Duodenal mucosa (tissue), 2 donors: ENCODE results near the gene CNGA3.

ENCODE experiments used
- H3K27ac ChIP-seq: one replicate; pipeline ENCODE4 v1.7.0; 2013; ENCODE audit warnings: low read depth, low read length
- H3K27me3 ChIP-seq, 2 donors: one replicate each; pipeline ENCODE4 v1.7.0; 2013; ENCODE audit warnings: low read length in 2 of 2, control low read depth in 1 of 2; ENCODE audit not compliant: insufficient read depth in 2 of 2, control insufficient read depth in 1 of 2
- H3K36me3 ChIP-seq, 2 donors: one replicate each; pipeline ENCODE4 v1.7.0; 2013; ENCODE audit warnings: low read length in 2 of 2, control low read depth in 1 of 2; ENCODE audit not compliant: insufficient read depth in 2 of 2, control insufficient read depth in 1 of 2
- H3K4me1 ChIP-seq, 2 donors: one replicate each; pipeline ENCODE4 v1.7.0; 2013; ENCODE audit warnings: low read length in 2 of 2, control low read depth in 1 of 2; ENCODE audit not compliant: insufficient read depth in 2 of 2, control insufficient read depth in 1 of 2
- H3K4me3 ChIP-seq, 2 donors: one replicate each; pipeline ENCODE4 v1.7.0; 2013; ENCODE audit warnings: low read length in 2 of 2, low read depth in 1 of 2
- H3K9ac ChIP-seq, 2 donors: one replicate each; pipeline ENCODE4 v1.7.0; 2013; ENCODE audit warnings: low read length in 2 of 2, low read depth in 1 of 2
- H3K9me3 ChIP-seq, 2 donors: one replicate each; pipeline ENCODE4 v1.7.0; 2013; ENCODE audit warnings: low read length in 2 of 2, control low read depth in 1 of 2; ENCODE audit not compliant: control insufficient read depth in 1 of 2

Gene CNGA3

DNA sequence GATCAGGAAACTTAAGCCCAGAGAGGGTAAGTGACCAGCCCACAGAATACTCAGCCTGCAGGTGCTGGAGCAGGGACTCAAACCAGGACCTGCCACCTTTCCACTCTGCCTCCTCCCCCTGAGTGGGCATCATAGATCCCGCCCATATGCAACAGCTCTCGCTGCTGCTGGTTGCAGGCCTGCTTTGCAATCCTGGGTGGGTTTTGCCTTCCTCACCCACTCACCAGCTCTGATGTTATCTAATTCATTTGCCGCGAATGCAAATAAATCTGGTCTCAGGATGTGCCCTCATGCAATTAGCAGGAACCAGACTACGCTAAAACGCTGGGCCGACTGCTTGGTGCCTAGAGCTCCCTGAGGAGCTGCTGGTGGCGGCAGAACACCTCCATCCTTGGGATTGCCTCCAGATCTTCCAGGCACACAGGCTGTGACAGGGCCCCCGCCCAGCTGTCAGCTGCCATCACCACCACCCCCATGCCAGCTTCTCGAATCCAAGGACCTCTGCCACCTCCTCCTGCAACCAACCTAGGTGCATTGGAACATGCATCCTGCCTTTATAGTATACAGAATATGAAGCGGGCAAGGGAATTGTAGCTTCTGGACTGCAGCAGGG, 28.8 kb downstream of the CNGA3 start:
- Histone ChIP-seq H3K36me3 (no peaks in the 10 kb centered on the region), H3K4me3 (no peak overlapping the region), H3K27ac (no peak overlapping the region), H3K27me3 (peaks cover 0 to 8% of the 10 kb centered on the region in 2 donors), H3K4me1 (no peaks in the 10 kb centered on the region), H3K9me3 (no peaks in the 10 kb centered on the region), H3K9ac (no peak overlapping the region)

DNA sequence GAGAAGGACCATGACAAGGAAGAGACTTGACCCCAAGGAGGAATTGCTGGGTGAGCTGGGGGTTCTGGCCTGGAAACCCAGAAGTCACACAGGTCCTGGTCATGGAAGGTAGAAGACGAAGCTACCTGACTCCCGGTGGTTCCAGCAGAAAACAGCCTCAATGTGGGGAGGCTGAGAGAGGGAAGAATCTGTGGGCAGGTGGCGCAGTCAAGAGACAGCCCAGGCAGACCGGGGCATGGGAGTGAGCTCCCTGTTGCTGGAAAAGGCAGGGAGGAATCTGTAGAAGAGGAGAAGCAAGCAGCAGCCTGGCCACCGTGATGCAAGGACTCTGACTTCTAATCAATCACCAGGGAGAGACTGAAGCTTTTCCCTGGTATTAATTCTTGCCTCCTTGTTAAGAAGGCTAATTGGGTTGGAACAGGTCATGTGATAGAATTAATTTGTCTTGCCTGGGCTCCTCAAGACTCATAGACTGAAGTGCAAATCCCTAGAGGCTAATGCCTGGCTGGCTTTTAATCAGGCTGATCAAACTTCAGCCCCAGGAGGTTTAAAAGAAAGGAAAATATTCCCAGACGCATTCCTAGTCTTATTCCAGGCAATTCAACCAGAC, 30.1 kb downstream of the CNGA3 start:
- no peak overlapping the region for H3K9ac ChIP-seq
- no peaks in the 10 kb centered on the region for H3K4me1 ChIP-seq
- H3K27ac ChIP-seq: no peak overlapping the region
- no peaks in the 10 kb centered on the region for H3K36me3 ChIP-seq
- no peak overlapping the region for H3K4me3 ChIP-seq
- peaks cover 0 to 8% of the 10 kb centered on the region in 2 donors for H3K27me3 ChIP-seq
- H3K9me3 ChIP-seq: no peaks in the 10 kb centered on the region

DNA sequence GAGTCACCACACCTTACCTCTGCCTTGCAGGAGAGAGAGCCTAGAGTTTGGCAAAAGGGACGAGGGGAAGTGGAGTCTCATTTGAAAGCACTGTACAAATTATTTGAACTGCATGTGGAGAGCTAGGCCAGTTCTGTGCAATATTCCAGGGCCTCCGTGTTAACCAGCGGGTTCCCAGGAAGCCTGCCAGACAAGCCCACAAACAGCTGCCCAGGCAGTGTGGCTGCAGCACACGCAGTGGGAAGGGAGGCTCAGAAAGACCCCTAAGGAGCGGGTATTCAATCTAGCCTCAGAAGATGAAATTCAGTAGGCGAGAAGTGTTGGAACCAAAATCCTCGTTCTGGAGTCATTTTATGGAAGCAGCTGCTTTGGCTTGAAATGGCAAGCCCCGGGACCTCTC, 30.7 kb downstream of the CNGA3 start:
- no peak overlapping the region for H3K4me3 ChIP-seq
- H3K9ac ChIP-seq: no peak overlapping the region
- no peak overlapping the region for H3K27ac ChIP-seq
- peaks cover 0 to 8% of the 10 kb centered on the region in 2 donors for H3K27me3 ChIP-seq
- no peaks in the 10 kb centered on the region for H3K4me1 ChIP-seq
- H3K36me3 ChIP-seq: no peaks in the 10 kb centered on the region
- no peaks in the 10 kb centered on the region for H3K9me3 ChIP-seq

DNA sequence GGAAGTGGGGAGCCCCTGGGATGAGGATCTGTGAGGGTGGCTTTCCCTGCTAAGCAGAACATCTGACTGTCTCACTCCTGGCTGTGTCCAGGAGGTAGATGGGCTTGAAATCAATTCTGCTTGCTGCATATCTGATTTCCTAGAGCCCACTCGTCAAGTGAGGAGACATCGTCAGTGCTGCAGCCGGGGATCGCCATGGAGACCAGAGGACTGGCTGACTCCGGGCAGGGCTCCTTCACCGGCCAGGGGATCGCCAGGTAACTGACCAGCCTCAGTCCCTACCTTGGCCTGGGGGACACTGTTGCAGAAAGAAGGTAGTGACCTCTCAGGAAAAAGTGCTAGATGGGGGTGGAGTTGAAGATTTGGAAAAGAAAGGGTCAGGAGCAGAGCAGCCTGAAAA, 31.3 kb downstream of the CNGA3 start:
- Histone ChIP-seq H3K9ac (no peak overlapping the region), H3K36me3 (no peaks in the 10 kb centered on the region), H3K27ac (no peak overlapping the region), H3K4me3 (no peak overlapping the region), H3K9me3 (no peaks in the 10 kb centered on the region), H3K4me1 (no peaks in the 10 kb centered on the region), H3K27me3 (peaks cover 0 to 8% of the 10 kb centered on the region in 2 donors)

DNA sequence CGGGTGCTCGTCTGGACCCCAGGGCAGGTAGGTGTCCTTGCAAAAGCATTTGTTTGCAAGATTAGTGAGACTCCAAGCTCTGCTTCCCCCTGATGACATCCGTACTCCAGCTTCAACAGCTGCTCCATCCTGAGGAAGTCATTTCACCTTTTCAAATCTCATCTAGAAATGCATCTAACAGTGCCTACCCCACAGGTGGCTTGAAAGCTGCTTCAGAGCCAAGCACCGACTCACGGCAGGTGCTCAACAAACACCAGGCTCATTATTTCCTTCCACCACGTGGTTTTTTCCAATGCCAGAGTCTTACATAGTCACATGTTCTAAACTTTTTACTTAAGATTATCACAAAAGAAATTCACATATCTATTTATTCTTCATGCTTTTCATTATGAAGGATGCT, 31.9 kb downstream of the CNGA3 start:
- H3K4me1 ChIP-seq: no peaks in the 10 kb centered on the region
- H3K27me3 ChIP-seq: peaks cover 0 to 8% of the 10 kb centered on the region in 2 donors
- no peak overlapping the region for H3K9ac ChIP-seq
- H3K9me3 ChIP-seq: no peaks in the 10 kb centered on the region
- no peak overlapping the region for H3K4me3 ChIP-seq
- H3K36me3 ChIP-seq: no peaks in the 10 kb centered on the region
- H3K27ac ChIP-seq: no peak overlapping the region

DNA sequence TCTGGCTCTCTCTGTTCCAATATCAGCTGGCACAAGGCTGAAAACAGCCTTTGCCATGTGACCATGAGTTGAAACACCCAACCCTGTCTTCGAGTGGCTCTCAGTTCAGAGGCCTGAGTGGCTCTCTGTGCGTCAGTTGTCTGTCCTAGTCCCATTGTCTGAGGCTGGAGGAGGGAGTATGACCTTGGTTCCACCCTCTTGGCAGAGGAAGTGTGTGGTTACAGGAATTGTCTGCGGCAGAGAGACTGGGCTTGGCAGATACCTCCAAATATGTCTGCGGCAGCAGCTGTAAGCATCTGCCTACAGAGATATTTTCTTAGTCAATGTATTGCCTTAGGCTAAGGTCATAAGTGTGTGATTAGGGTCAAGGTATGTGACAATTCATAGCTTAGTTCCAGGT, 32.6 kb downstream of the CNGA3 start:
- peaks cover 0 to 8% of the 10 kb centered on the region in 2 donors for H3K27me3 ChIP-seq
- H3K9me3 ChIP-seq: no peaks in the 10 kb centered on the region
- H3K36me3 ChIP-seq: no peaks in the 10 kb centered on the region
- no peak overlapping the region for H3K27ac ChIP-seq
- no peak overlapping the region for H3K9ac ChIP-seq
- H3K4me3 ChIP-seq: no peak overlapping the region
- no peaks in the 10 kb centered on the region for H3K4me1 ChIP-seq

DNA sequence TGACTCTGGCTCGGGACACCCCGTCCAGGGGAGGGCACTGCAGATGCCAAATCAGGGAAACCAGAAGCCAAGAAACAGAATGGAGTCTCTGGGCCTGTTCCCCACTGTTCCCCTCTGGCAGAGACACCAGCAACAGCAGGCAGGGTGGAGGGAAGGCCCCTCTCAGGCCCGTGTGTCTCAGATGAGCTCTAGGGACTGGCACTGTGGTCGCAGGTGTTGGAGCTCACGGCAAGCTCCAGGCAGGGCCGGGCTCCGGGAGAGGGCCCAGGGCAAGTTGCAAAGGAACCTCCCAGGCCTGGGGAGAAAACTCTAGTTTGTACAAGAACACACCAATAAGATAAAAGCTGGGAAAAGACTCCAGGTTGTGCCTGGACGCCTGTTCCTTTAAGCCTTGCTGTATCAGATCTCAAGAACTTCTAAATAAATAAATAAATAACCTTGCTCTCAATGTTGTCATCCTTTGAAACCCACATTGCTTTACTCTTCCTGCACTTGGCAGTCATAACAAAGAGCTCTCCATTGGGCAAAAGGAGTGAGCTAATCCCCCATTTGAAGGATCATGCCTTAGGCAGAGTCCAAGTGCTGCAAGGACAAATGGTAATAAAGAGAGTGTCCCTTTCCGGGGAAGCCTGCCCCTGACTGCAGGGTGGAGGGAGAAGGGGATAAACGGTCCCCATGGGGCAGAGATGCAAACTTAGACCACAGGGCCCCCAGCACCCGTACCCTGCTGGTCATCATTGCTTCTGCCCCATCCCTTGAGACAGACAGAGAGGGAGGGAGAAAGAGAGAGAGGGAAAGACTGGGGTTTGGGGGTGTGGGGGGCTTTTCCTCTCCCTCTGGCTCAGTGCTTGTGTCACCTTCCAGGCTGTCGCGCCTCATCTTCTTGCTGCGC, 33.3 kb downstream of the CNGA3 start:
- H3K9me3 ChIP-seq: no peaks in the 10 kb centered on the region
- no peaks in the 10 kb centered on the region for H3K4me1 ChIP-seq
- H3K27ac ChIP-seq: no peak overlapping the region
- H3K27me3 ChIP-seq: peaks cover 0 to 8% of the 10 kb centered on the region in 2 donors
- H3K36me3 ChIP-seq: no peaks in the 10 kb centered on the region
- no peak overlapping the region for H3K4me3 ChIP-seq
- H3K9ac ChIP-seq: no peak overlapping the region

DNA sequence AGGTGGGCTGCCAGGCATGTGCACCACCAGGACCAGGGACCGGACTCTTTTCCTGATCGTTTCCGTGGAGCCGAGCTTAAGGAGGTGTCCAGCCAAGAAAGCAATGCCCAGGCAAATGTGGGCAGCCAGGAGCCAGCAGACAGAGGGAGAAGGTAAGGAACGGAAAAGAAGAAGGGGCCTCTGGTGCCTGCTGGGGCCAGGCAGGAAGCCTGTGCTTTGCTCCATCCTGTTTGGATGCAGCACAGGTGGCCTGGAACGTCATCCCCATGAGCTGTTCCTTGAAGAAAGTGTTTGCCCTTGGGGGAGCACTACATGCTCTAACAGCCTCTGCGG, 33.9 kb downstream of the CNGA3 start:
- Histone ChIP-seq H3K4me1 (no peaks in the 10 kb centered on the region), H3K9ac (no peak overlapping the region), H3K36me3 (no peaks in the 10 kb centered on the region), H3K27ac (no peak overlapping the region), H3K27me3 (peaks cover 0 to 7% of the 10 kb centered on the region in 2 donors), H3K4me3 (no peak overlapping the region), H3K9me3 (no peaks in the 10 kb centered on the region)

DNA sequence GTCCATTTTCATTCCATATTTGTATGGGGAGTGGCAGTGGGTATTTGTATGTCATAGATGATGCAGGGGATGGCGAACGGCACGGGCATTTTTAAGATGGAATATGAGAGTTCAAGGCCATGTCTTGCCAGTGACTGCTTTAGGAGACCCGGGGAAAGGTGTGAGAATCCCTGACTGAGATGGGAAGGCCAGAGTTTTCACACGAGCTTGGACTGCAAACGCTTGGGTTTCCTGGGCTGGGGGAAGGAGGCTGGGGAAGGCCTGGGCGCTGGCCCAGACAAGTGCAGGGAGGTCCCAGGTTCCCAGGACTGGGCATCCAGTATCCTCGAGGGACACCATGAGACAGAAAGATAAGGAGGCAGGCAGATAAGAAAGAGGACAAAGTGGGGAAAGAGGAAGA, 35.2 kb downstream of the CNGA3 start:
- Histone ChIP-seq H3K9me3 (no peaks in the 10 kb centered on the region), H3K27ac (no peak overlapping the region), H3K4me1 (no peaks in the 10 kb centered on the region), H3K36me3 (no peaks in the 10 kb centered on the region), H3K4me3 (no peak overlapping the region), H3K27me3 (no peaks in the 10 kb centered on the region), H3K9ac (no peak overlapping the region)

DNA sequence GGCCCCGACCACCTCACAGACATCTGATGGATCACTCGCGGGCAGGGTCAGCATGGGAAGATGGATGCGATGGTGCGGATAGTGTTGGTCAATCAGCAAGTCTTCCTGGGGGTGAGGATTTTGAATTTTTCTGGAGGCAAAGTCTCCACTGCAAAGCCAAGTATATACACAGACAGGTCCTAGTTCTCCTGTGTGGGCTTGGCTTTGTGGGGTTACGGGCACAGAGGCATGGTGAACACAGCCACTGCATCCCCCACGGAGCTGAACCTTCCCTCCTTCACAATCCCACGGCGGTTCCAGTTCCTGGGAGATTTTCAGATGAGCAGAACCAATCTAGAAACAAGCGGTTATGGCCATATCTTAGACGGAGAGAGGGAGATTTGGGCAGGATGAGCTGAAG, 35.8 kb downstream of the CNGA3 start:
- no peaks in the 10 kb centered on the region for H3K4me1 ChIP-seq
- no peak overlapping the region for H3K27ac ChIP-seq
- H3K9ac ChIP-seq: no peak overlapping the region
- no peak overlapping the region for H3K4me3 ChIP-seq
- H3K9me3 ChIP-seq: no peaks in the 10 kb centered on the region
- H3K36me3 ChIP-seq: no peaks in the 10 kb centered on the region
- no peaks in the 10 kb centered on the region for H3K27me3 ChIP-seq
